Measurements from ENCODE around the gene CEP131.

CEP131 gene

GRCh38 chr17:81212365-81212764, 10.4 kb downstream of the CEP131 start:
- Mint-ChIP-seq H3K4me1 (peaks cover 8% of the 10 kb centered on the region), H3K27me3 (ENCODE audit: low read depth) (no peaks in the 10 kb centered on the region), H3K9me3 (no peaks in the 10 kb centered on the region), H3K27ac (no peak overlapping the region), H3K4me3 (no peak overlapping the region), H3K36me3 (ENCODE audit: low read depth) (peaks cover 21% of the 10 kb centered on the region)
- TF ChIP-seq, protein P1, sequence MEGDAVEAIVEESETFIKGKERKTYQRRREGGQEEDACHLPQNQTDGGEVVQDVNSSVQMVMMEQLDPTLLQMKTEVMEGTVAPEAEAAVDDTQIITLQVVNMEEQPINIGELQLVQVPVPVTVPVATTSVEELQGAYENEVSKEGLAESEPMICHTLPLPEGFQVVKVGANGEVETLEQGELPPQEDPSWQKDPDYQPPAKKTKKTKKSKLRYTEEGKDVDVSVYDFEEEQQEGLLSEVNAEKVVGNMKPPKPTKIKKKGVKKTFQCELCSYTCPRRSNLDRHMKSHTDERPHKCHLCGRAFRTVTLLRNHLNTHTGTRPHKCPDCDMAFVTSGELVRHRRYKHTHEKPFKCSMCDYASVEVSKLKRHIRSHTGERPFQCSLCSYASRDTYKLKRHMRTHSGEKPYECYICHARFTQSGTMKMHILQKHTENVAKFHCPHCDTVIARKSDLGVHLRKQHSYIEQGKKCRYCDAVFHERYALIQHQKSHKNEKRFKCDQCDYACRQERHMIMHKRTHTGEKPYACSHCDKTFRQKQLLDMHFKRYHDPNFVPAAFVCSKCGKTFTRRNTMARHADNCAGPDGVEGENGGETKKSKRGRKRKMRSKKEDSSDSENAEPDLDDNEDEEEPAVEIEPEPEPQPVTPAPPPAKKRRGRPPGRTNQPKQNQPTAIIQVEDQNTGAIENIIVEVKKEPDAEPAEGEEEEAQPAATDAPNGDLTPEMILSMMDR (IDR thresholded peaks at IDR 0.05; ENCODE audit: unreplicated experiment in 3 of 3): no peak

- Mint-ChIP-seq H3K36me3 (ENCODE audit: low read depth) (peaks cover 10% of the 10 kb centered on the region), H3K27ac (no peak overlapping the region), H3K27me3 (ENCODE audit: low read depth) (no peaks in the 10 kb centered on the region), H3K9me3 (no peaks in the 10 kb centered on the region), H3K4me1 (no peaks in the 10 kb centered on the region), H3K4me3 (no peak overlapping the region)
- TF ChIP-seq, protein P1 (IDR thresholded peaks at IDR 0.05; ENCODE audit: unreplicated experiment in 3 of 3): no peak
These were observed 11.9 kb downstream of the CEP131 start for GRCh38 chr17:81210868-81211267.

DNA sequence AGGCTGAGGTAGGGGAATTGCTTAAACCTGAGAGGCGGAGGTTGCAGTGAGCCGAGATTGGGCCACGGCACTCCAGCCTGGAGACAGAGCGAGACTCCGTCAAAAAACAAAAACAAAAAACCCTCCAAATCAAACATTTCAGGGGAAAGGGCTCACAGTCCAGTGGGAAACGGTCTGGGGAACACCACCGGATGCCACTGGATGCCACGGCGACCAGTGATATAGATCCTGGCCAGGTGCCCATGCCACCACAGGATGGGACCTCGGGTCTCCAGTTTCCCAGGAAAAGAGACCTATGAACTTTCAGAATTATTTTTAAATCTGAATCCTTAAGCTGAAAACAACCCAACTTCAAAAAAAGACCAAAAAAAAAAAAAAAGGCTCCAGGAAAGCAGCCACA, 12.3 kb downstream of the CEP131 start:
- H3K9me3 Mint-ChIP-seq: no peaks in the 10 kb centered on the region
- H3K4me1 Mint-ChIP-seq: no peaks in the 10 kb centered on the region
- no peaks in the 10 kb centered on the region for H3K27me3 Mint-ChIP-seq (ENCODE audit: low read depth)
- H3K4me3 Mint-ChIP-seq: no peak overlapping the region
- TF ChIP-seq, protein P1 (IDR thresholded peaks at IDR 0.05; ENCODE audit: unreplicated experiment in 3 of 3): no peak
- H3K27ac Mint-ChIP-seq: no peak overlapping the region
- H3K36me3 Mint-ChIP-seq (ENCODE audit: low read depth): peaks cover 6% of the 10 kb centered on the region

- no peaks in the 10 kb centered on the region for H3K4me1 Mint-ChIP-seq
These were observed 13.6 kb downstream of the CEP131 start for GRCh38 chr17:81209141-81209540.

DNA sequence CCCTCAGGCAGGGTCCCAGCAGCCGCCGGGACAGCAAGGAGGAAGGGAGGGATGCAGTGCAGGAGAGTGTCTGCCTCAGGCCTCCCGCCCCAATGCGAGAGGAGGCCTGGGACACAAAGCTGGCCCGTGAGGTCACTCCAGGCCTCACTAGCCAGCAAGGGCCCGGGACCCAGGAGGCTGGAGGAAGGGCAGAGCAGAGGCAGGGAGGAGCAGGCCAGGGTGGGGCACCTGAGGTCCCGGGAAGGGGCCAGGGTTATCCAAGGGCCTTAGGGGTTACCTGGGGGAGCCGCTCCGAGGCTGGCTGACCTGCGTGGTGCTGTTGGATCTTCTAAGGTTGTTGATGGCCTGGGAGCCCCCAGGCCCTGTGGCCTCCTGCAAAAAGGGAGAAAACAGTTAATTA, 14.1 kb downstream of the CEP131 start:
- no peaks in the 10 kb centered on the region for H3K4me1 Mint-ChIP-seq
- H3K27me3 Mint-ChIP-seq (ENCODE audit: low read depth): no peaks in the 10 kb centered on the region
- no peak overlapping the region for H3K4me3 Mint-ChIP-seq
- H3K27ac Mint-ChIP-seq: no peak overlapping the region
- H3K36me3 Mint-ChIP-seq (ENCODE audit: low read depth): peaks cover 6% of the 10 kb centered on the region
- TF ChIP-seq, protein P1 (IDR thresholded peaks at IDR 0.05; ENCODE audit: unreplicated experiment in 3 of 3): no peak
- no peaks in the 10 kb centered on the region for H3K9me3 Mint-ChIP-seq

More at GRCh38 chr17:81209141-81209540, 13.6 kb downstream of the CEP131 start:
- no peaks in the 10 kb centered on the region for H3K27me3 Mint-ChIP-seq (ENCODE audit: low read depth)
- peaks cover 6% of the 10 kb centered on the region for H3K36me3 Mint-ChIP-seq (ENCODE audit: low read depth)
- TF ChIP-seq, protein P1 (IDR thresholded peaks at IDR 0.05; ENCODE audit: unreplicated experiment in 3 of 3): no peak
- H3K9me3 Mint-ChIP-seq: no peaks in the 10 kb centered on the region
- H3K4me3 Mint-ChIP-seq: no peak overlapping the region
- no peak overlapping the region for H3K27ac Mint-ChIP-seq

Data from nephron (organoid).